NCI-H1048 (cell line): ENCODE measurements around the gene FAM234A.
"Not testable (repeated sequence)": the region's sequence is repeated elsewhere in the genome, so short reads cannot be mapped to it uniquely, and the experiment has no call there.

Experiments
- DNase-seq: peaks from one replicate; lab custom pipeline; 2025; lab: John Stamatoyannopoulos, UW

FAM234A gene, protein sequence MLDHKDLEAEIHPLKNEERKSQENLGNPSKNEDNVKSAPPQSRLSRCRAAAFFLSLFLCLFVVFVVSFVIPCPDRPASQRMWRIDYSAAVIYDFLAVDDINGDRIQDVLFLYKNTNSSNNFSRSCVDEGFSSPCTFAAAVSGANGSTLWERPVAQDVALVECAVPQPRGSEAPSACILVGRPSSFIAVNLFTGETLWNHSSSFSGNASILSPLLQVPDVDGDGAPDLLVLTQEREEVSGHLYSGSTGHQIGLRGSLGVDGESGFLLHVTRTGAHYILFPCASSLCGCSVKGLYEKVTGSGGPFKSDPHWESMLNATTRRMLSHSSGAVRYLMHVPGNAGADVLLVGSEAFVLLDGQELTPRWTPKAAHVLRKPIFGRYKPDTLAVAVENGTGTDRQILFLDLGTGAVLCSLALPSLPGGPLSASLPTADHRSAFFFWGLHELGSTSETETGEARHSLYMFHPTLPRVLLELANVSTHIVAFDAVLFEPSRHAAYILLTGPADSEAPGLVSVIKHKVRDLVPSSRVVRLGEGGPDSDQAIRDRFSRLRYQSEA

DNA sequence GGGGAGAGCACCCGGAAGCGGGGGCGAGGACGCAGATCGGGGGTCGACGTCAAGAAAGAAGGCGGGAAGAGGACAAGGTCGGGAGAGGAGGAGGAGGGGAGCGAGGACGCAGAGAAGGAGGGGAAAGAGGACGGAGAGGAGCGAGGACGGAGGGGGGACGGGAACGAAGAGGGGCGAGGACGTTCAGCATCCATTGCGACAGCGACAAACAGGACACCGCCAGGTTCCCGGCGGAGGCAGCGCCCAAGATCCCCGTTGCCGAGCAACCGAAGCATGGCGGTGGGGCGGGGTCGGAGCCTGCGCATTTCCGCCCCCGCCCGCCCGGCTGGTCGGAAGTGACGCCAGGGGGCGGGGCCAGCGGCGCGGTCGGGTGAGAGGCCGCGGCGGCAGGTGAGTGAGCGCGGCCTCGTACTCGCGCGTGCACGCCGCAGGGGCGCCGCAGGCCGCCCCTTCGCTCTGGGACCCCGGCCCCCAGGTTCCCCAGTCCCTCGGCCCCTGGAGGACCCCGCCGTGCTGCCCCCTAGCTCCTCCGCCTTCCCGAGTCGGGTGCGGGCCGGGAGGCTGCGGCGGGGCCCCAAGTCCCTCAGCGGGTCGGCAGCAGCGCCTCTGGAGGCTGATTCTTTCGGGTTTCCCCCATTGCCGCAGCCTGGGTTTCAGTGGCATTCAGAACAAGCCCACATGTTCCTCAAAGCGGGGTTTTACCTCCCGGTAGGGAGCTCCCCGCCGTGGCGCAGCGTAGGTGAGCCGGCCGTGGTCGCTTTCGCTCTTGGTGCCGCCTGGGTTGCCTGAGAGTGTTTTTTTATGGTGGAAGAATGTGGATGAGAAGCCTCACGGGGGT lies at the start of gene FAM234A:
FAM234A (plus strand) TSS at position 354 of the 838 bp plus-strand sequence. CDS start 19,593 bp downstream, outside the sequence.
- DNase-seq: peak; percentile 27

DNA sequence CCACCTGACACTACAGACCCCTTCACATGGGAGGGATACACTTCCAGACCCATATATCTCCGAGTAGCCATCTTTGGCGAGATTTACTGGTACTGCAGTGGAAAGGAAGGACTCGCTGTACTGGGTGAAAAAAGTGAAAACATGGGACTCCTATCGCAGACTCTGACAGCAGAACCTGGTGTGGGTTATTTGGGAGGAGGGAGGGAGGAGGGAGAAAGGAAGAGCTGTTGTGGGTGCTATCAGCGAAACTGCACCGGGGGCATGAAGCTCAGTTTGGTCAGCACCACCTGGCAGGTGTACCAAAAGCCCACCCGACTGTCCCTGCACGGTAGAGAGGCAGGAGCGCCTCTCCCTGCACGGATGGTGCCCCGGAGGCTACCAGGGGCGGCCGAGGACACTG lies 49.4 kb upstream of the FAM234A start:
- no peak for DNase-seq

DNA sequence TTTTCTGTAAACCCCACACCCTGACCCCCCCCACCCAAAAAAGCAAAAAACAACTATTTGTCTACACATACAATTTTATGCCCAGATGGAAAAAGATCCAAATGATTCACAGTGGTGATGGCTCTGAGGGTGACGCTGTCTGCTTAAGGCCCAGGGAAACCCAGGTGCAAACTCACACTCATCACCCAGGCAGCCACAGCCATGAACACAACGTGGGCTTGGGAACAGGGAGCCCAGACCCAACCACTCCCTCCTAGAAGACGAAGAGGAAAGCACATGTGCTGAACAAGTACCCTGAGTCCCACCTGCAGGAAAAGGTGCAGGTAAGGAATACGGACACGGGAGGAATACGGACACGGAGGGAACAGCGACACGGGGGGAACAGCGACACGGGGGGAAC lies 48.9 kb upstream of the FAM234A start:
- no peak for DNase-seq

DNA sequence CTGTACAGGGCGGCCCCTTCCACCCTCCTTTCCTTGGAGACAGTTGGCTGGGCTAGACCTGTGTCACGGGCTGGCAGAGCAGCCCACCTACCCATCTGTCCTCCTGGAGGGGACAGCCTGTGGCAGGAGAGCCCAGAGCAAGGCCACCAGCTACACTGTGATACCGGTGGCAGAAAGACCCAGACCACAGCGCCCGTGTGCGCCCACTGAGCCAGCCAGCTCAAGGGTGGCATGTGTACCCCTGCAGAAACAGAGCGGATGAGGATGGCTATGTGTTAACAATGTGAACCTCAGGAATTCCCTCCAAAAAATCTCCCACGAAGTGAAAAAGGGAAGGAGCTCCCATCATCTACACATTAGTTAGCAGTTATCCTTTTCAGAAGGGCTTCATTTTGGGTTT lies 47.3 kb upstream of the FAM234A start:
- DNase-seq: no peak

DNA sequence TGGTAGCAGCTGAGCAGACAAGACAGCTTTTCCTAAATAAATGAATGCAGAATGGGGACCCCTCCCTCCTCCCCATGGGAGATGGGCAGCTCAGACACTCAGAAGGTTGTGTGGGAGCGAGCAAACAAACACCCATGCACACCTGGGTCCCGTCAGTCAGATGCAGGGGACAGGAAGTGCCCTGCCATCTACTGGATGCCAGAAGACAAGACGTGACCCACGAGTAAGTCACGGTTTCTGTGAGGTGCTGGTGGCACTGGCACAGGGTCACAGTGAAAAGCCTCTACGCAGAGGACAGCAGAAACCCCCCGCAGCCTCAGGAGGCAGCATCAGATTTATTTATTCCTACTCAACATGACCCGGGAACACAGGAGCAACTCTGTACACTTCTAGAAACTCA lies 45.9 kb upstream of the FAM234A start:
- no peak for DNase-seq

DNA sequence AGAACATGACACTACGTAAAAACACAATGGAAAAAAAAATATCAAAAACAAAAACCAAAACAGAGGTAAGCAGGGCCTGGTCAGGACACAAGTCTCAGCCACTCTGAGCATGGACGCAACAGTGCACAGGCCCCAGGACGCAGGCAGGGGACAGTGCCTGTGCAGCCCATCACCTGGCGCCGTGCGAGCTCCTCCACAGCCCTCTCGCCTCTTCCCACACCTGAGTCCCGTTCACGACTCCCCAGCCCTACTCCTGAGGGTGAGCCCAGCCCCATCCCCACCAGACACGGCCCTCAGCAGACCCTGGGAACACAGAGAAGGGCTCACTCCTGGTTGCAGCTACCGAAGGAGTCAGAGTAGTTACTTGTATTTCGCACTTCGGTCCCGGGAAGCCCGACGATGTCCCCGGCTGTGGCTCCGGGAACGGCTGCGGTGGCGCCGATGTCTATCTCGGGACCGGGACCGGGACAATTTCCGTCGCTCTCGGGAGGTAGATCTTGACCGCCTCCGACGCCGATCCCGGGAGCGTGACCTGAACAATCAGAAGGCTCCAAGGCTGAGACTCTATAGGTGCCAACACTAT lies 44.9 kb upstream of the FAM234A start:
- no peak for DNase-seq

DNA sequence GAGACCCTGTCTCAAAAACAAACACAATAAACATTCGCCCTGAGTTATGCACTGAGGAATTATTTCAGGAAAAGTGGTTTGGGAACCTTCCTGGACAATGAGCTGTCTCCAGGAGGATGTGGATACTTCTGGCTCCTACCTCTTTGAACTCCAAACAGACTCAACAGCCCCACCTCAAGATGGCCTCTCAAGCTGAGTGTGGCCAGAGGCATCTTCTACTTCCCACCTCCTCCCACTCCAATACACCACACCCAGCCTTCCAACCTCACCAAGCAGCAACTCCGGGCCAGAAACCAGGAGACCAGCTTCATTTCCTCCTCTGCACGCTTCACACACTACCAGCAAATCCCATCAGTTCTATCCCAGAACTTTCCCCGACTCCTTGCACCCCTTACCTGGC lies 42.8 kb upstream of the FAM234A start:
- no peak for DNase-seq

DNA sequence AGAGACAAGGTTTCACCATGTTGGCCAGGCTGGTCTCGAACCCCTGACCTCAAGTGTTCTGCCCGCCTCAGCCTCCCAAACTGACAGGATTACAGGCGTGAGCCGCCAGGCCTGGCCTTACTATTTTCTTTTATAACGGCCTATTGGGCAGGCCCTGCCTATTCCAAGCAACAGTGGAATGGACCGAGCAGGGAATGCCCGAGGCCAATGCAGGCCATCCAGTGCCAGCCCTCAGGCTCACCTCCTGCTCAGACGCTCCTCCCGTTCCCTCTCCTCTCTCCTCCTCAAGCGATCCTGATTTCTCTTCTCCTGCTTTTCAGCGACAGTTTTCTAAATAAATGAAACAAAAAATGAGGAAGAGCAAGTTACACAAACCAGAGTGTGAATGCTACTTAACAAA lies 41.9 kb upstream of the FAM234A start:
- DNase-seq: no peak

DNA sequence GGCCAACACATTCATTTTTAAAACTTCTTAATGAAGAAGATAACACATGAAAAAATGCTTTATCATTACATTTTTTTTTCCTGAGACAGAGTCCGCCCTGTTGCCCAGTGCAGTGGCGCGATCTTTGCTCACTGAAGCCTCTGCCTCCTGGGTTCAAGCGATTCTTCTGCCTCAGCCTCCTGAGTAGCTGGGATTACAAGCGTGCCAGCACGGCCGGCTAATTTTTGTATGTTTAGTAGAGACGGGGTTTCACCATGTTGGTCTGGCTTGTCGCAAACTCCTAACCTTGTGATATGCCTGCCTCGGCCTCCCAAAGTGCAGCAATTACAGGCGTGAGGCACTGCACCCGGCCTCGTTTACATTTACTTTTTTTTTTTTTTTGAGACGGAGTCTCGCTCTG lies 41.2 kb upstream of the FAM234A start:
- no peak for DNase-seq

DNA sequence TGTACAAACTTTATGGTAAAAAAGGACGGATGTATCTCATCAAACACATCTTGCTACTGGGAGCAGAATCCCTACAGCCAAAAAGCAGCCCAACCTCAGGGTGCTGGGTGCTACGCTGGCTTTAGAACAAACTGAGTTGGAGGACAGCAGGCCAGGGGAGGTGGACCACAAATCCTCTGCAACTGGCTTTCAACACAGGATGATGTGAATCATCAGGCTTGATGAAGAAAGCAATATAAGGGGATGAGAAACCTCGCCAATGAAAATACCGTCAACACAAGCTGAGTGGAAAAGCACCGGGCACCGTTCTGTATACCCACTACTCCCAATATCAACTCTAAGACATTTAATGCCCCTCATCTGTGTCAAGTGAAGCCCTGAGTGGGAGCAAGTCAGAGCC lies 40.1 kb upstream of the FAM234A start:
- DNase-seq: no peak

DNA sequence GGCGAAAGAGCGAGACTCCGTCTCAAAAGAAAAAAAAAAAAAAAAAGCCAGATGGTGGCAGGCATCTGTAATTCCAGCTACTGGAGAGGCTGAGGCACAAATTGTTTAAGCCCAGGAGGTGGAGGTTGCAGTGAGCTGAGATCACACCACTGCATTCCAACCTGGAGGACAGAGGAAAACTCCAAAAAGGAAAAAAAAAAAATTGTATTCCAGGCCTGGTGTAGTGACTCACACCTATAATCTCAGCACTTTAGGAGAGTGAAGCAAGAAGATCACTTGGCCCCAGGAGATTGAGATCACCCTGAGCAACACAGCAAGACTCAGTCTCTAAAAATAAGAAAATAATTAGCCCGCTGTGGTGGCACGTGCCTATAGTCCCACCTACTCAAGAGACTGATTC lies 34.2 kb upstream of the FAM234A start:
- DNase-seq: no peak

DNA sequence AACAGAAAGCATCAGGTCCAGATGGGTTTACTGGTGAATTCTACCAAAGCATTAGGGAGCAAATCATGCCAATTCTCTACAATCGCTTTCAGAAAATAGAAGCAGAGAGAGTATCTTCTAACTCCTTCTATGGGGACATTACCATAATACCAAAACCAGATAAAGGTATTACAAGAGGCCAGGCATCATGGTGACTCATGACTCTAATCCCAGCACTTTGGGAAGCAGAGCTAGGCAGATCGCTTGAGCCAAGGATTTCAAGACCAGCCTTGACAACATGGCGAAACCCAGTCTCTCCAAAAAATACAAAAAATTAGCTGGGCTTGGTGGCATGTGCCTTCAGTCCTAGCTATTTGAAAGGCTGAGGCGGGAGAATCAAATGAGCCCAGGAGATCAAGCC lies 31.4 kb upstream of the FAM234A start:
- DNase-seq: no peak

DNA sequence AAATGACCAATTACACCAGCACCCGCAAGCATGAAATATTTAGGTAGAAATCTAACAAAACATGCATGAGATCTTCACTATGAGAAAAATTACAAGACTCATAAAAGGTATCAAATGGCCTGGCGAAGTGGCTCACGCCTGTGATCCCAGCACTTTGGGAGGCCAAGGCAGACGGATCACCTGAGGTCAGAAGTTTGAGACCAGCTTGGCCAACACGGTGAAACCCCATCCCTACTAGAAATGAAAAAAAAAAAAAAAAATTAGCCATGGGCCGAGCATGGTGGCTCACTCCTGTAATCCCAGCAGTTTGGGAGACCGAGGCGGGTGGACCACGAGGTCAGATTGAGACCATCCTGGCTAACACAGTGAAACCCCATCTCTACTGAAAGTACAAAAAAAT lies 30.6 kb upstream of the FAM234A start:
- not testable (repeated sequence) for DNase-seq

DNA sequence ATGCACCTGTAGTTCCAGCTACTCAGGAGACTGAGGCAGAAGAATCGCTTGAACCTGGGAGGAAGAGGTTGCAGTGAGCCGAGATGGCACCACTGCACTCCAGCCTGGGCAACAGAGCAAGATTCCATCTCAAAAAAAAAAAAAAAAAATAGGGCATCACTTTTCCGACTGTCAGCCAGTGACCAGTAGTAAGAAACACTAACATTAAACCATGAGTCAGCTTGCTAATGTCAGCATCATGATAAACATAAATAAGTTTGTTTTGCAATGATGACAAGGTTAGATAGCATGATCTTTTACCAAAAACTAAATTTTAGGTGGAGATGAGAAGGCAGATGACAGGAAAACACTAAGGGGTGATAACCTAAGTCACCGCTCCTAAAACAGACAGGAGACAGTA lies 25.3 kb upstream of the FAM234A start:
- DNase-seq: not testable (repeated sequence)

DNA sequence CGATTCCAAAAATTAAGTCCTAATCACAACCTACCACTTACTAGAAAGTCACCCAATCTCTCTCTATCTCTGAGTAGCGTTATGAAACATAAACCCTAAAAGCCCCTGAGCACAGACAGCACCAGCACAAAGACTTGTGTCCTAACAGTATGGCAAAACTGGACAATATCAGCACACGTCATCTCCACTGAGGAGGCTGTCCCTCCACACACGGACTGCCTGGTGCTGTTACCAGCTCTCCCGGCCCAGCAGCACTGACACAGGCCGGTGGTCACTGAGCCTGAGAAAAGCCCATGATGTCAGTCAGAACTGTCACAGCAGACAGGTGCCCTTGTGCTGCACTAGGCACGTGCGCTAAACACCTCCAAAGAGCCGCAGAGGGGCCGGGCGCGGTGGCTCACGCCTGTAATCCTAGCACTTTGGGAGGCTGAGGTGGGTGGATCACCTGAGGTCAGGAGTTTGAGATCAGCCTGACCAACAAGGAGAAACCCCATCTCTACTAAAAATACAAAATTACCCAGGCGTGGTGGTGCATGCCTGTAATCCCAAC lies 22.9 kb upstream of the FAM234A start:
- DNase-seq: not testable (repeated sequence)

DNA sequence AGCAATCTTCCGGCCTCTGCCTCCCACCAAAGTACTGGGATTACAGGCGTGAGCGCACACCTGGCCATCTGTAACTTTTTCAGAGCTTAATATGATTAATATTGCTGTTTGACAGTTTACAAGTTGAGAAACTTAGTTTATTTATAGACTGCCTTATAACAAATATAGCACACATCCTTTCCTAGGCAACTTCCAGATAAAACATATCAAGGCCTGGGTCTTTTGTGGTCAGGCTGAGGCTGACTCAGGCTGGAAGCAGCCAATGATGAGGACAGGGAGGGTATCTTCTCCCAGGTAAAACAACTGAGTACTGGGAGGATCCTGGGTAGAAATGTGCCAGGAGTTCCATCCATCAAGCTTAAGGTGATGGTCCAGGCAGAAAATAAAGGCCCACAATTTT lies 21.6 kb upstream of the FAM234A start:
- no peak for DNase-seq

DNA sequence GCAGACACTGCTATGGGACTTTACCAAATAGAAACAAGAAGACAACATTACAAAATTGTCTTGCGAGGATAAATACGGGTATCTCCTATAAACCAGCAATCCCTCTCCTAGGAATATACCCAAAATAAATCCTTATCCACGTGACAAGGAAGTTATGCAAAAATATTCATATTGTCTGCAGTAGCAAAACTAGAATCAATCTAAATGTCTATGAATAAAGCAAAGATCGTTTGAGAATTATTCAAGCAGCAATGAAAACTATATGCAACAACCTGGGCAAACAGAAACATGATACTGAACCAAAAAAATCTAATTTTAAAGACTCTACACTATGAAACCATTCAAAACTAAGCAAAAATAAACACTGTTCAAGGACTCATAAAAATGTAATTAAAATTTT lies 14.6 kb upstream of the FAM234A start:
- DNase-seq: no peak

DNA sequence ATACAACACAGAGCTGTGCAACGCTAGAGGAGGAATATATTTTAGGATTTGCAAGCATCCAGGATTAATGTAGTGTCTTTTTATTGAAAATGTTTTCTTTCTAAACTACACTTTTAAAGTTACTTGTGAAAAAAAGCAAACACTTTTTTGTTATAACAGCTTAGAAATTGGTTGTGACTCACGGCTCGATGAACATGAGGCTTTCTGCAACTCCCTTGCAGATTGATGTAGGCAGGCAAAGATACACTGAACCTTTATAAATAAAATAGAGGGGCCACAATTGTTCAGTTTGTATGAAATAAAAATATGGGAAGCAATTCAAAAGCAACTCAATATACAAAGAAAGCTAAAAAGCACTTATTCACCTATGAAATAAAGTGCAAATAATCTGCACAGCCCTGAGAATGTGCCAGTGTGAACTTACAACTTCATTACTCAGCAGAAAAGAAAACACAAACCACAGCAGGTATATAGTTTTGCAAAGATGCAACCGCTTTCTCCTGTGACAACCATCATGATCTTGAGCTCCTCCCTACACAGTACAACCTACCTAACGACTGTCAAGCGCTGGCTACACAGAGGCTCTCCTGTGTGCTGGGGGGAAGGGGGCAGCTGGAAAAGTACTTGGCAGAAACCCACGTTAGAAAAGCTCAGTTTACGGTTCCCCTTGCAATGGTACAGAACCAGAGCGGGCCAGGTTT lies 6.3 kb upstream of the FAM234A start:
- DNase-seq: no peak

DNA sequence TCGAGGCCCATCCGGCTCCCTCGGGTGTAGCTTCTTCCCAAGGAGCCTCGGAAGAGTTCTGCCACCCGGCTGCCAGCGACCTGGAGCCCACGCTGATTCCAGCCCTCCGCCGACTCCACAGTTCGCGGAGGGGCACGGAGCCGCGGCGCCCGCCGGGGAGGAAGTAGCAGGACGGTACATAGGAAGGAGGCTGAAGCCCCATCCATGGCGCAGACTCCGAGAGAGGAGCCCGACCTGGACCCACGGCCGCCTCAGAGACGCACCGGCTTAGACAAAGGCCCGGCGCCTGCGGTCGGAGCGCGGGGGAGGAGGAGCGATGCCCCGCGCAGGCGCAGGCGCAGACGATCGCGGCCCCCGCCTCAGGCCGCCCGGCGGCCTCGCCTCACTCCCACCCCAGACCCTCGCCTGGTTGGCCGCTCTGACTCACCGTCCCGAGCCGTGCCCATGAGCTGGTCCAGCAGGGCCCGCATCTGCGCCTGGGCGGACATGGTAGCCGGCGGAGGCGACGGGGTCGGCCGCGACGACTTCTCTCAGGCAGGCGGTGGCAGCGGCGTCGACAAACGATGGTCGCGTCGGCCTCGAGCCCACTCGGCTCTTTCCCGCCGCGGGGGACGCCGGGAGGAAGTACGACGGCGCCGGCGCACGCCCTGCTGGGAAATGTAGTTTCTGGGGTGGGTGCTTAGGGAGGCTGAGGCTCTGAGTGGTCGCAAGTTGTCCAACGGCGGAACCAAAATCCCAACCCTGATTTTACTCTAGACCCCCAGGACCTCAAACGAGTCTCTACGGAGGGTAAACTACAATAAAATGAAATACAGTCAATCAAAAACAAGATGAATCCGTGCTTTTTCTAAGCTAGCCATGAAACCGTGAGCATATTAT lies 5.5 kb upstream of the FAM234A start, which contains the start of gene LUC7L:
LUC7L (minus strand) TSS at position 598 of the 879 bp plus-strand sequence; CDS start at position 488, 110 bp downstream.
- peak; percentile 24 for DNase-seq

DNA sequence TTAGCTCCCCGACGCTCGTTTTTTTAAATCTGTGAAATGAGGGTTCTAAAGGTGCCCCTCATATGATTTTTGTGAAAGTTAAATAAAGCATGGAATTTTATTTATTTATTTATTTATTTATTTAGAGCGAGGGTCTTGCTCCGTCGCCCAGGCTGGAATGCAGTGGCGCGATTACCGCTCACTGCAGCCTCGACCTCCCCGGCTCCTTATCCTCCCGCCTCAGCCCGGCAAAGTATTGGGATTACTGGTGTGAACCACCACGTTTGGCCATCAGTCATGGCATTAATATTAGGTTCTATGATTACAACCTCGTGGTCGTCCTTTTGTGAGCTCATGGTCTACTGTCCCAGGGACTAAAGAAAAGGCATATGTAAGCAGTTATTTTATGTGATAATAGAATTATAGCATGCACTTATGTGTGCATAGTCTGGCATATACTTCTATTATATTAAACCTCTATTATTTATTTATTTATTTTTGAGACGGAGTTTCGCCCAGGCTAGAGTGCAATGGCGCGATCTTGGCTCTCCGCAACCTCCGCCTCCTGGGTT lies 4.8 kb upstream of the FAM234A start:
- DNase-seq: no peak
